Left lung (tissue), 10 donors: ENCODE results near the gene HTD2. TPM values are rescaled to one million over a fixed set of nuclear protein-coding genes. Genes with fewer than 3 reads are reported as not detected.

Experiments used
- ATAC-seq: fragments of 200-7000 bp; cut with Tn5 transposase; one replicate; pipeline ENCODE4 v1.9.1; 2020; ENCODE audit warnings: moderate library complexity
- DNase-seq, 4 donors: peaks; one replicate each; pipeline ENCODE4 v3.0.0-alpha.2; 2013 to 2020
- H3K27ac ChIP-seq, 2 donors: fragments of 200-600 bp; sonication (generic) in 1 of 2; one replicate each; pipeline versions ENCODE4 v1.5.0 to v1.8.0; 2020 to 2021
- H3K27me3 ChIP-seq, 2 donors: fragments of 200-600 bp; sonication (generic) in 1 of 2; one replicate each; pipeline versions ENCODE4 v1.5.0 to v1.8.0; 2020 to 2021
- H3K36me3 ChIP-seq, 2 donors: fragments of 200-600 bp; sonication (generic) in 1 of 2; one replicate each; pipeline versions ENCODE4 v1.5.0 to v1.8.0; 2020 to 2021
- H3K4me1 ChIP-seq, 2 donors: fragments of 200-600 bp; one replicate each; pipeline ENCODE4 v1.8.0; 2021
- H3K4me3 ChIP-seq, 2 donors: fragments of 200-600 bp; sonication (generic) in 1 of 2; one replicate each; pipeline versions ENCODE4 v1.5.0 to v1.8.0; 2020 to 2021; ENCODE audit warnings: mild to moderate bottlenecking in 1 of 2
- H3K9me3 ChIP-seq, 2 donors: fragments of 200-600 bp; sonication (generic) in 1 of 2; one replicate each; pipeline versions ENCODE4 v1.5.0 to v1.8.0; 2020 to 2021
- CTCF ChIP-seq, 2 donors: fragments of 200-600 bp; sonication (generic) in 1 of 2; IDR thresholded peaks; one replicate each; pipeline versions ENCODE4 v1.5.0 to v1.8.0; 2021; ENCODE audit warnings: antibody characterized with exemption in 2 of 2
- intact Hi-C, 2 donors: fragments of 100-400 bp; cut with DNase I; formaldehyde crosslinking; loops; one replicate each; pipeline versions ENCODE4 v1.11.2 to v1.14.2; 2022
- polyA plus RNA-seq, 6 donors: library from polyadenylated mRNA; unstranded; fragments of 120-200 nt; gene quantifications; one replicate each; pipeline ENCODE4 v1.2.1, GENCODE V29; 2013; ENCODE audit not compliant: insufficient read length in 6 of 6
- total RNA-seq, 2 donors: library from RNA; stranded (reverse); fragmentation: NEBNext Ultra II Directional; extraction: Animal tissue kit (Norgen Biotek cat#: 25700); gene quantifications; one replicate each; pipeline ENCODE4 v1.2.1, GENCODE V29; 2021
- donor health status: DM: no; HTN: yes; CAD: no.
- donor health status: DM: no; HTN: no; CAD: no.

HTD2 gene
- total and polyA plus RNA-seq, 8 donors, result 7.6 to 14.0 (median 11.9) TPM

- DNase-seq (no peak), ATAC-seq (peak; percentile 61)
- no peak overlapping the region for H3K4me3 ChIP-seq
- H3K27ac ChIP-seq, result peak overlapping the region in 1 of 2 donors; percentile 80
- no peaks in the 10 kb centered on the region for H3K27me3 ChIP-seq
- no peak for TF ChIP-seq CTCF (IDR thresholded peaks at IDR 0.05)
- no peaks in the 10 kb centered on the region for H3K9me3 ChIP-seq
- H3K4me1 ChIP-seq, result peaks cover 0 to 70% of the 10 kb centered on the region in 2 donors
- intact Hi-C loops, result no loop called here
- H3K36me3 ChIP-seq, result no peaks in the 10 kb centered on the region
Measured at GRCh38 chr3:58350627-58351013, 44.3 kb downstream of the HTD2 start.

GRCh38 chr3:58351920-58352319, 45.6 kb downstream of the HTD2 start:
- TF ChIP-seq CTCF (IDR thresholded peaks at IDR 0.05), result no peak
- Histone ChIP-seq H3K27ac (peak overlapping the region in 1 of 2 donors; percentile 6), H3K4me1 (peaks cover 0 to 83% of the 10 kb centered on the region in 2 donors), H3K36me3 (no peaks in the 10 kb centered on the region), H3K9me3 (no peaks in the 10 kb centered on the region), H3K27me3 (no peaks in the 10 kb centered on the region), H3K4me3 (no peak overlapping the region)
- DNase-seq (no peak), ATAC-seq (no peak)
- intact Hi-C loops, result no loop called here

- Histone ChIP-seq H3K4me3 (no peak overlapping the region), H3K27me3 (no peaks in the 10 kb centered on the region), H3K36me3 (no peaks in the 10 kb centered on the region), H3K9me3 (no peaks in the 10 kb centered on the region), H3K27ac (no peak overlapping the region), H3K4me1 (peaks cover 0 to 87% of the 10 kb centered on the region in 2 donors)
- DNase-seq (no peak), ATAC-seq (no peak)
- intact Hi-C loops, result no loop called here
- no peak for TF ChIP-seq CTCF (IDR thresholded peaks at IDR 0.05)
Measured at GRCh38 chr3:58352626-58353025, 46.3 kb downstream of the HTD2 start.

GRCh38 chr3:58353722-58354553, 47.6 kb downstream of the HTD2 start:
- no peak overlapping the region for H3K4me3 ChIP-seq
- ATAC-seq, result peak; percentile 57
- intact Hi-C loops, result no loop called here
- H3K4me1 ChIP-seq, result peaks cover 0 to 79% of the 10 kb centered on the region in 2 donors
- no peaks in the 10 kb centered on the region for H3K9me3 ChIP-seq
- no peak for TF ChIP-seq CTCF (IDR thresholded peaks at IDR 0.05)
- no peaks in the 10 kb centered on the region for H3K36me3 ChIP-seq
- DNase-seq, result peak in 1 of 4 donors; percentile 9
- H3K27me3 ChIP-seq, result no peaks in the 10 kb centered on the region
- peak overlapping the region in 1 of 2 donors; percentile 78 for H3K27ac ChIP-seq

DNA sequence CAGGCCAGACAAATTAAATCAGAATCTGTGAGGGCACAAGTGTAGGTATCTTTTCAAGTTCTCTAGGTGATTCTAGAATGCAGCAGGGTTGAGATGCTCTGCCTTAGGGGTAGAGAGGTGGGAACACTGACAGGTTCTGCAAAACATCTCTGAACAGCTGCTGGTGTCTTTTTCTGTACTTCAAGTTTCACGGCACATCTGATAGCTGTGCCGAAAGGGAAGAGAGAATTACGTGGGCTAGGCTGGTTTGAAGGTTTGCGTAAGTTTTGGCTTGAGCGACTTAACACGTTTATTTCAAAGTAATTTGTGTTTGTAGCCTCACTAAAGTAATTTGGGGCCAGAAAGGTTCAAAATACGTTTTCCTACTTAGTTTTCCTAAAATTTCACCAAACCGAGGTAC, 48.9 kb downstream of the HTD2 start:
- ATAC-seq, result peak; percentile 13
- Histone ChIP-seq H3K27ac (peak overlapping the region in 1 of 2 donors; percentile 78), H3K36me3 (no peaks in the 10 kb centered on the region), H3K4me1 (peaks cover 0 to 67% of the 10 kb centered on the region in 2 donors), H3K4me3 (no peak overlapping the region), H3K27me3 (no peaks in the 10 kb centered on the region), H3K9me3 (no peaks in the 10 kb centered on the region)
- intact Hi-C loops, result no loop called here
- no peak for DNase-seq
- no peak for TF ChIP-seq CTCF (IDR thresholded peaks at IDR 0.05)
